Pancreas (tissue), 10 donors: ENCODE results near the gene CSRNP2. TPM values are rescaled to one million over a fixed set of nuclear protein-coding genes. Genes with fewer than 3 reads are reported as not detected.

Experiments
- ATAC-seq, 4 donors: fragments of 200-7000 bp; cut with Tn5 transposase; one replicate each; pipeline versions ENCODE4 v1.8.0 to v1.9.1; 2020; ENCODE audit warnings: mild to moderate bottlenecking in 4 of 4, moderate library complexity in 4 of 4
- DNase-seq, 6 donors: peaks; one replicate each; pipeline ENCODE4 v3.0.0-alpha.2; 2020
- FAIRE-seq: peaks from 2 replicates; lab custom pipeline; 2012; peaks lifted over from hg19 to GRCh38; lab: Jason Lieb, UNC
- H3K27ac ChIP-seq, 4 donors: fragments of 200-600 bp; sonication (generic); 1 replicate in 3 of 4; 2 replicates in 1 of 4; pipeline versions ENCODE4 v1.5.0 to v1.8.0; 2020
- H3K27me3 ChIP-seq, 4 donors: fragments of 200-600 bp; one replicate each; pipeline ENCODE4 v1.8.0; 2021
- H3K36me3 ChIP-seq, 3 donors: fragments of 200-600 bp; sonication (generic) in 1 of 3; one replicate each; pipeline versions ENCODE4 v1.5.0 to v1.8.0; 2020 to 2021
- H3K4me1 ChIP-seq, 3 donors: fragments of 200-600 bp; one replicate each; pipeline ENCODE4 v1.8.0; 2021
- H3K4me3 ChIP-seq, 4 donors: fragments of 200-600 bp; sonication (generic) in 2 of 4; one replicate each; pipeline versions ENCODE4 v1.5.0 to v1.8.0; 2020 to 2021
- H3K9me3 ChIP-seq, 4 donors: fragments of 200-600 bp; one replicate each; pipeline ENCODE4 v1.8.0; 2021
- WGBS, 2 donors: extraction: QIAGEN DNeasy Blood & Tissue Kit; methylation state at CpG; one replicate each; pipeline ENCODE4 v1.1.7; 2013; 5-methylcytosine and 5-hydroxymethylcytosine counted together
- intact Hi-C, 3 donors: fragments of 100-400 bp; cut with DNase I; formaldehyde crosslinking; loops; one replicate each; pipeline versions ENCODE4 v1.11.1 to v1.14.2; 2022
- polyA plus RNA-seq, 2 donors: library from polyadenylated mRNA; stranded (reverse); fragments of 200-250 nt; gene quantifications; one replicate each; pipeline ENCODE4 v1.2.3, GENCODE V29; 2013
- total RNA-seq, 6 donors: library from RNA; stranded (reverse); fragmentation: NEBNext Ultra II Directional in 4 of 6; extraction: Animal tissue kit (Norgen Biotek cat#: 25700) in 4 of 6; gene quantifications; one replicate each; pipeline versions ENCODE4 v1.2.1 to v1.2.4, GENCODE V29; 2021 to 2023
- TF ChIP-seq, protein P1 (sequence below), 4 donors: fragments of 200-600 bp; sonication (generic) in 3 of 4; IDR thresholded peaks; one replicate each; pipeline versions ENCODE4 v1.5.0 to v1.8.0; 2021; ENCODE audit warnings: antibody characterized with exemption in 4 of 4
- donor health status: healthy with polysubstance abuse.
- donor health status: DM: no; HTN: no; CAD: no; lungs with moderate emphysema.
- donor health status: DM: no; HTN: no; CAD: no.
- donor health status: control.
- donor health status: control.
- donor health status: Bipolar disorder and iron deficiency.
- donor health status: DM: yes; HTN: yes; CAD: no.
- donor health status: DM: no; HTN: no; CAD: no.
- donor health status: DM: no; HTN: no; CAD: no.
- donor health status: DM: yes; HTN: yes; CAD: no.

CSRNP2 gene
- total and polyA plus RNA-seq, 8 donors, result 8.2 to 15.1 (median 10.3) TPM

DNA sequence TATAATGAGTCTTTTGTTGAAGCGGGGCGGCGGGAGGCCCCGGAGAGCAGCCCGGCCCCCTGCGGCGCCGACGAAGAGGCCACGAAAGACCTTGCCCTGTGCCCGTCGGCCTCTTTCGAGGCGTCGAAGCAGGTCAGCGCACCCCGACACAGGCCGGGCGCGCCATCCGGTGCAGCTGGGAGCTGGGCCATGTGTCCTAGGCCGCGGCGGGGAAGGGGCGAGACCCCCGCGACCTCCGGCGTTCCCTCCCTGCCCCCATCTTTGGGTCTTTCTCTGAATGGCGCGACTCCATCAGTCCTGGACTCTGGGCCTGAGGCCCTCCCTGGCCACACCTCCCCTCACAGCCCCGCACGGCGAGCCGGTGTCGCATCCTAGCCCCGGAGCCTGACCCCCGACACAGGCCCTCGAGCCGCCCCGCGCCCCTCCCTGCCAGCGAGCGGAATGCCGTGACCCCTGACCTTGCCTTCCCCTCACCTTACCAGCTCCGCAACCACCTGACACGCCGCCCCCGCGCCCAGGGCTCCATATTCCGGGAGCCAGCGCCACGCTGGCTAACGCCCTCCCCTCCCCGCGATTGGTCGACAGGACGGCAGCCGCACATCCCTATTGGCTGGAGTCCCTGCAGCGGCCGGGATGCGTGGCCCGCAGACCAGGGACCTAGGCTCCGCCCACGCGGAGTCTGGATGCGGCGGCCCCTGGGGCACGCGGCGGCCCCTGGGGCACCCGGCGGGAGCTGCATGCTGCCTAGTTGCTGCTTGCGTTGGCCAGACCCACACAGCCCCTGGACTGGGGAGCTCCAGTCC is 57.4 kb downstream of the CSRNP2 start, which contains the start of gene SLC11A2:
TSS of gene SLC11A2 (minus strand) at position 549 of the 803 bp plus-strand sequence. CDS start 15,656 bp downstream, outside the sequence.
- peak; percentile 95 to 98 (median 96) for DNase-seq
- Histone ChIP-seq H3K9me3 (no peaks in the 10 kb centered on the region), H3K36me3 (no peaks in the 10 kb centered on the region), H3K4me3 (peak within 1 kb of the TSS; percentile 54 to 86 (median 70)), H3K27me3 (no peaks in the 10 kb centered on the region), H3K27ac (peak within 1 kb of the TSS; percentile 95 to 99 (median 96)), H3K4me1 (peaks cover 12 to 23% (median 14%) of the 10 kb centered on the region in 3 donors)
- FAIRE-seq, result no peak
- ATAC-seq, result peak; percentile 88 to 94 (median 92)
- TF ChIP-seq, protein P1, sequence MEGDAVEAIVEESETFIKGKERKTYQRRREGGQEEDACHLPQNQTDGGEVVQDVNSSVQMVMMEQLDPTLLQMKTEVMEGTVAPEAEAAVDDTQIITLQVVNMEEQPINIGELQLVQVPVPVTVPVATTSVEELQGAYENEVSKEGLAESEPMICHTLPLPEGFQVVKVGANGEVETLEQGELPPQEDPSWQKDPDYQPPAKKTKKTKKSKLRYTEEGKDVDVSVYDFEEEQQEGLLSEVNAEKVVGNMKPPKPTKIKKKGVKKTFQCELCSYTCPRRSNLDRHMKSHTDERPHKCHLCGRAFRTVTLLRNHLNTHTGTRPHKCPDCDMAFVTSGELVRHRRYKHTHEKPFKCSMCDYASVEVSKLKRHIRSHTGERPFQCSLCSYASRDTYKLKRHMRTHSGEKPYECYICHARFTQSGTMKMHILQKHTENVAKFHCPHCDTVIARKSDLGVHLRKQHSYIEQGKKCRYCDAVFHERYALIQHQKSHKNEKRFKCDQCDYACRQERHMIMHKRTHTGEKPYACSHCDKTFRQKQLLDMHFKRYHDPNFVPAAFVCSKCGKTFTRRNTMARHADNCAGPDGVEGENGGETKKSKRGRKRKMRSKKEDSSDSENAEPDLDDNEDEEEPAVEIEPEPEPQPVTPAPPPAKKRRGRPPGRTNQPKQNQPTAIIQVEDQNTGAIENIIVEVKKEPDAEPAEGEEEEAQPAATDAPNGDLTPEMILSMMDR (IDR thresholded peaks at IDR 0.05), result no peak
- intact Hi-C loops, result no loop called here
- 0 to 1% methylated on average over 73 to 74 of the region's 74 CpGs for WGBS, 2 donors

DNA sequence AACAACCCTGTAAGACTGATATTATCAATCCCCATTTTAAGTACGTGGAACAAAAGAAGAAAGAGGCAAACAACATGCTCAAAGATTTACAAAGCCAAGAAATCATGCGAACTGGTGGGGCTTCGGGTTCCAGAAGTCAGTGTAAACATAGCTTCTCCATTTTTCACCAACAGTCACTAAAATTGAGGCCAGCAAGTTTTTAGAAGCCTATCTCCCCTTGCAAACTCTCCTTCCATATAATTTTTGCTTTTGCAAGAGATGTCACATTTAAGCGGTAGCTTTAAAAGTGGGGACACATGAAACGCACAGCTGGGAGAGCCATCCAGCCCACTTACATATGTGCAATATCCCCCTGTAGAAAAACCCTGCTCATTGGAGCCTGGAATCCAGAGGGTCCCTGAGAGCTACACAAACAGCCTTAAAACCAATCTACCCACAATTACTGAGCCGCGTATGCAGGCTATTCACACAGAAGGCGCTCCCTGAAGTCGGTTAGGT is 58.0 kb downstream of the CSRNP2 start:
- H3K4me1 ChIP-seq, result peaks cover 12 to 23% (median 14%) of the 10 kb centered on the region in 3 donors
- H3K27me3 ChIP-seq, result no peaks in the 10 kb centered on the region
- FAIRE-seq (no peak), ATAC-seq (no peak), DNase-seq (no peak)
- intact Hi-C loops, result no loop called here
- H3K4me3 ChIP-seq, result peak overlapping the region; percentile 54 to 86 (median 70)
- H3K9me3 ChIP-seq, result no peaks in the 10 kb centered on the region
- 3% methylated on average over 9 of the region's 9 CpGs for WGBS, 2 donors
- TF ChIP-seq, protein P1 (IDR thresholded peaks at IDR 0.05), result no peak
- H3K36me3 ChIP-seq, result no peaks in the 10 kb centered on the region
- peak overlapping the region; percentile 95 to 99 (median 96) for H3K27ac ChIP-seq

DNA sequence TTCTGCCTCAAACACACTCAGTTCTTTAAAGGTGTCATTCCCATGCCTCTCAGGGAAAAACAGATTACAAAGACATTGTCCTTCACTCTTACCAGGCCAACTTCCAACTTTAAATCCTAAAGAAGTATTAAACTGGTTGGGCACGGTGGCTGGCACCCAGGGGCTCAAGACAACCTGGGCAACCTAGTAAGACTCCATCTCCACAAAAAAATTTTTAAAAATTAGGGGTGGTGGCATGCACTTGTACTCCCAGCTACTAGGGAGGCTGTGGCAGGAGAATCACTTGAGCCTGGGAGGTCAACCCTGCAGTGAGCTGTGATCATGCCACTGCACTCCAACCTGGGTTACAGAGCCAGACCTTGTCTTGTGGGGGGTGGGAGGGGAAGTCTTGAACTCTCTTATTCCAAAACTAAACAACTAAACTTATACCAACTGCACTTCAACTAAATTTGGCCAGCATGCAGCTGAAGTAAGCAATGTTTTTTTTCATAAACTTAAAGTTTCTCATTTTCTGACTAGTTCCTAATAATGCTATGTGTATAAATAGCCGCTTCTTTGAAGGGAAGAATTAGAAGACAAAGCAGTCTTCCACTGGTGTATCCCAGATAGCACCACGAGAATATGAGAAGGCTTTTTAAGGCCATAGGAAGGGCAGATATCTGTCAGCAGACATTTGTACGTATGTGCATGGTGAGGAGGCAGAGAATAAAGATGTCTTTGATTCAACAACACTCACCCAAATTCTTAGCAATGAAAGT is 59.6 kb downstream of the CSRNP2 start:
- H3K27ac ChIP-seq, result peak overlapping the region; percentile 95 to 99 (median 96)
- H3K36me3 ChIP-seq, result no peaks in the 10 kb centered on the region
- no peaks in the 10 kb centered on the region for H3K9me3 ChIP-seq
- peak overlapping the region in 3 of 4 donors; percentile 7 to 86 (median 66) for H3K4me3 ChIP-seq
- WGBS, 2 donors, result 29 to 30% methylated on average over 4 of the region's 4 CpGs
- peaks cover 12 to 23% (median 14%) of the 10 kb centered on the region in 3 donors for H3K4me1 ChIP-seq
- intact Hi-C loops, result no loop called here
- no peaks in the 10 kb centered on the region for H3K27me3 ChIP-seq
- ATAC-seq (no peak), DNase-seq (no peak), FAIRE-seq (no peak)
- TF ChIP-seq, protein P1 (IDR thresholded peaks at IDR 0.05), result no peak

DNA sequence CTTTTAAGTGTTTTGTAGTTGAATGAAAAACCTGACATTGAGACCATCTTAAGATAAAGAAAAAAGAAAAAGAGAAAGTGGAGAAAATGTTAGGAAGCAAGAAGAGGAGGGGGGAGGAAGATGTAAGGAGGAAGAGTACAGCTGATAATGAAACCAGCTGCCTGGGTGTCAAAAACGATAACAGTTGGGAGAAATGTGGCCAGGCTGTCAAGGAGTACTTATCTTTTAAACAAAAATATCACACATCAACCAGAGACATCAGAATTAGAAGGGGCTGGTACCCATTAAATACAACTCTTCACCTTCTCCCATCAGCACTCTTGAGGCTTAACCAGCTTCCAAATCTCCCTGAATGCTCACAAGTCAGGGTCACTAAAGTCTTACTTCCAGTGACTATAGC is 61.7 kb downstream of the CSRNP2 start:
- Histone ChIP-seq H3K4me1 (peaks cover 14 to 28% (median 20%) of the 10 kb centered on the region in 3 donors), H3K27ac (peak overlapping the region in 2 of 4 donors; percentile 23 to 99), H3K27me3 (no peaks in the 10 kb centered on the region), H3K4me3 (no peak overlapping the region), H3K36me3 (no peaks in the 10 kb centered on the region), H3K9me3 (no peaks in the 10 kb centered on the region)
- intact Hi-C loops, result no loop called here
- TF ChIP-seq, protein P1 (IDR thresholded peaks at IDR 0.05), result no peak
- DNase-seq (no peak), ATAC-seq (no peak), FAIRE-seq (no peak)
- 14 to 20% methylated on average over 1 of the region's 1 CpG for WGBS, 2 donors
